ENCODE measurements around the gene FLACC1. TPM values are rescaled to one million over a fixed set of nuclear protein-coding genes. Genes with fewer than 3 reads are reported as not detected.

Gene FLACC1
- total and polyA plus RNA-seq, 9 of the 15 experiments (the other 6 are each of a cell fraction or from before 2014, with no cell fraction given), result 0.07 to 0.68 (median 0.22) TPM; not detected in 2

- no peak for TF ChIP-seq MEF2A (IDR thresholded peaks at IDR 0.05; ENCODE audit: control insufficient read depth, low read depth, low read length)
- TF ChIP-seq SRSF9 (IDR thresholded peaks at IDR 0.05; ENCODE audit: borderline replicate concordance, low read depth, low read length), result no peak
- no peak for TF ChIP-seq HDAC2 (IDR thresholded peaks at IDR 0.05)
- no peak for TF ChIP-seq ETS1 (conservative IDR thresholded peaks at IDR 0.05; ENCODE audit: control insufficient read depth, low read depth, low read length)
Measured at GRCh38 chr2:201267278-201268030, 89.7 kb downstream of the FLACC1 start (continued).

- no peak for TF ChIP-seq TCF15 (CRISPR knock-in tag; IDR thresholded peaks at IDR 0.05)
- Histone ChIP-seq H4K20me1 (replicated peaks; ENCODE audit: control insufficient read depth, insufficient read depth, low read length) (no peaks in the 10 kb centered on the region), H2AFZ (ENCODE audit: low read depth, low read length) (no peak overlapping the region), H3K27ac (ENCODE audit: extremely low read depth, low read depth, low read length) (no peak overlapping the region), H3K9me1 (ENCODE audit: control insufficient read depth, insufficient read depth, low read length) (no peaks in the 10 kb centered on the region), H3K9ac (ENCODE audit: insufficient read depth in 1 of 2, low read depth in 2 of 2, low read length in 2 of 2) (no peak overlapping the region), H3K36me3 (ENCODE audit: control insufficient read depth, insufficient read depth, low read length) (peaks cover 25% of the 10 kb centered on the region; the same call in 2 of the 3 replicates), H3K4me3 (no peak overlapping the region), H3K4me2 (ENCODE audit: insufficient read depth, low read length) (no peak overlapping the region), H3K79me2 (ENCODE audit: control insufficient read depth, insufficient read depth, low read length) (peaks cover 36% of the 10 kb centered on the region), H3K9me3 (replicated peaks; ENCODE audit: control insufficient read depth, insufficient read depth, low read depth, low read length) (no peaks in the 10 kb centered on the region), H3K27me3 (ENCODE audit: control insufficient read depth in 2 of 2, insufficient read depth in 2 of 2, low read length in 2 of 2) (no peaks in the 10 kb centered on the region), H3K4me1 (replicated peaks in 1 of 2; ENCODE audit: control insufficient read depth in 2 of 2, insufficient read depth in 2 of 2, low read length in 2 of 2) (peaks cover 0 to 20% of the 10 kb centered on the region in 2 experiments; a peak in 4 of 5 replicates)
- in situ Hi-C loops (cut with MboI), result no loop called here
- no TSS peak for BruUV-seq (replicated peaks)
- 78% methylated on average over 2 of the region's 2 CpGs for WGBS (ENCODE audit: insufficient coverage, low coverage, missing lambda C conversion rate)
- ChIA-PET CTCF (ENCODE audit: low intra/inter-chr PET ratio) (no interaction called here), POLR2A (interaction anchor here (1.3 kb wide), 1 partner anchor 20 kb away, joined by 5 read pairs; no protein-coding TSS in a partner anchor)
- DNase-seq (ENCODE audit: extremely low read depth in 1 of 4, low spot score in 3 of 4), result no peak
- no peak for FAIRE-seq
- intact Hi-C loops (cut with micrococcal nuclease), result no loop called here
- ATAC-seq, result no peak
Measured at GRCh38 chr2:201266629-201267028, 90.5 kb downstream of the FLACC1 start.
